T-helper 1 cell treated with Interleukin-12 subunit alpha and Interleukin-12 subunit beta and Interleukin-4 antibody, amounts not matched to agents 30 μg/mL and 1 μg/mL, for 36 hours (primary cell): ENCODE results near the gene FLVCR2.

Source experiments
- H3K27ac Mint-ChIP-seq: one replicate; pipeline ENCODE4 v1.8.0; 2021; ENCODE audit warnings: mild to moderate bottlenecking, mixed read lengths
- H3K27me3 Mint-ChIP-seq: one replicate; pipeline ENCODE4 v1.8.0; 2021; ENCODE audit warnings: low read depth, mixed read lengths
- H3K36me3 Mint-ChIP-seq: one replicate; pipeline ENCODE4 v1.8.0; 2021; ENCODE audit warnings: low read depth, mixed read lengths
- H3K4me1 Mint-ChIP-seq: one replicate; pipeline ENCODE4 v1.8.0; 2021; ENCODE audit warnings: low read depth, mixed read lengths
- H3K4me3 Mint-ChIP-seq: one replicate; pipeline ENCODE4 v1.8.0; 2021; ENCODE audit warnings: mild to moderate bottlenecking, moderate library complexity, mixed read lengths
- H3K9me3 Mint-ChIP-seq: one replicate; pipeline ENCODE4 v1.8.0; 2021; ENCODE audit warnings: mixed read lengths

Gene FLVCR2

GRCh38 chr14:75646762-75647161, 68.3 kb downstream of the FLVCR2 start:
- H3K9me3 Mint-ChIP-seq = no peaks in the 10 kb centered on the region

GRCh38 chr14:75647640-75648039, 69.2 kb downstream of the FLVCR2 start:
- Mint-ChIP-seq H3K4me3 (no peak overlapping the region), H3K27me3 (no peaks in the 10 kb centered on the region), H3K9me3 (no peaks in the 10 kb centered on the region), H3K4me1 (no peaks in the 10 kb centered on the region), H3K36me3 (peaks cover 31% of the 10 kb centered on the region), H3K27ac (no peak overlapping the region)

More at GRCh38 chr14:75646762-75647161, 68.3 kb downstream of the FLVCR2 start:
- Mint-ChIP-seq H3K4me1 (no peaks in the 10 kb centered on the region), H3K27ac (no peak overlapping the region), H3K36me3 (peaks cover 30% of the 10 kb centered on the region), H3K27me3 (no peaks in the 10 kb centered on the region), H3K4me3 (no peak overlapping the region)

DNA sequence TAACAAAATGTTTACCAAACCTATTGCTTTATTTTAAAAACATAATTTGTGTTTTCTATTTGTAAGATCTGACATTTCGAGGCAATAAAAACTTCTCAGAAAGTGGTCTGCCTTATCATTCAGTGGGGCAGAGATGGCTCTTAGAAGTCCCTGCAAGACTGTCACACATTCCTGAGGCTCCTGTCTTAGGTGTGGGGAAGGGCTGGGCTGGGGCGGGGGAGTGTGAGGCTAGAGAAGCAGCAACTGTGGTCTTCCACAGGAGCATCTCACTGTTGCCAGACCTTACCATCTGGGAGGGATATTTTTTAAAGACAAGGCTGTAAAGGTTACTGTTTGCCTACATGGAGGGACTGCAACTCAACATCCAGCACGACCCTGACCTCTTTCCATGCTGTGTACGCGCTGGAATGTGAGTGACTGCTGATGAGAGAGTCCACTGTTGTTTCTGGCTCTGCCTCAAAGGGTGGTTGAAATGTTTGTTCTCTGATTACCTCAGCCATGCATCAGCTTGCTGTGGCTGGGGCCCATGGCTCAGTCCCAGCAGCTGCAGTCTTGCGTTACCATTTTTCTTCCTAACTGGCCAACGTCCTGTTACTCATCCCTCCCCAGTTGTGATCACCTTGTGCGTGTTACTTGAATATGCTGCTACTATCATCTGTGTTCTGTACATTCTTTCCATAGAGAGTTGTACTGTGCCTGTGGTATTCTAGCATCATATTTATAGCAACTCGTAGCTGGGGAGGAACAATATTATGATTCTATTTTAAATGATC, 69.8 kb downstream of the FLVCR2 start:
- no peak overlapping the region for H3K27ac Mint-ChIP-seq
- H3K4me1 Mint-ChIP-seq = no peaks in the 10 kb centered on the region
- no peaks in the 10 kb centered on the region for H3K9me3 Mint-ChIP-seq
- no peak overlapping the region for H3K4me3 Mint-ChIP-seq
- H3K36me3 Mint-ChIP-seq = peaks cover 34% of the 10 kb centered on the region
- H3K27me3 Mint-ChIP-seq = no peaks in the 10 kb centered on the region

DNA sequence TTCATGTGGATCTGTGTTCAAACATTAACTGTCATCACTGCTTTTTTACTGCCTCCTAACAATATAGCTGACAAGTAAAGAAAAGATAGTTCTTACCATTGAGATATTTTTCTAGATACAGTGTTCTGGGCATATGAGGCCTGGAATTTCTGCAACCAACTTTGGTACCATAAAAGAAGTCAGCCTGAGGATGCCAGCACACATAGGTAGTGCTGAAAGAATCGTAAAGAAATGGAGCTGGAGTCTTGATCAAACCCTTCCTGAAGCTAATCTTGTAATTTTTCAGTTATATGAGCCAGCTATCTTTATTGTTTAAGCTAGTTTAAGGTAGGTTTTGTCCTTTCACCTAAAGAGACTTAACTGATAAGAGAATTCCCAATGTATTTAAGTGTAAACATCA, 70.9 kb downstream of the FLVCR2 start:
- no peaks in the 10 kb centered on the region for H3K9me3 Mint-ChIP-seq
- H3K36me3 Mint-ChIP-seq = peaks cover 38% of the 10 kb centered on the region
- H3K27ac Mint-ChIP-seq = no peak overlapping the region
- no peak overlapping the region for H3K4me3 Mint-ChIP-seq
- peaks cover 3% of the 10 kb centered on the region for H3K4me1 Mint-ChIP-seq
- H3K27me3 Mint-ChIP-seq = no peaks in the 10 kb centered on the region

- no peaks in the 10 kb centered on the region for H3K27me3 Mint-ChIP-seq
- no peaks in the 10 kb centered on the region for H3K9me3 Mint-ChIP-seq
- no peak overlapping the region for H3K27ac Mint-ChIP-seq
- no peak overlapping the region for H3K4me3 Mint-ChIP-seq
- H3K4me1 Mint-ChIP-seq = peaks cover 4% of the 10 kb centered on the region
- H3K36me3 Mint-ChIP-seq = peaks cover 40% of the 10 kb centered on the region
Measured at GRCh38 chr14:75649773-75650172, 71.4 kb downstream of the FLVCR2 start.

- no peak overlapping the region for H3K4me3 Mint-ChIP-seq
- H3K27ac Mint-ChIP-seq = no peak overlapping the region
- H3K9me3 Mint-ChIP-seq = no peaks in the 10 kb centered on the region
- no peaks in the 10 kb centered on the region for H3K27me3 Mint-ChIP-seq
- peaks cover 5% of the 10 kb centered on the region for H3K4me1 Mint-ChIP-seq
- peaks cover 42% of the 10 kb centered on the region for H3K36me3 Mint-ChIP-seq
Measured at GRCh38 chr14:75650253-75651058, 72.0 kb downstream of the FLVCR2 start.

DNA sequence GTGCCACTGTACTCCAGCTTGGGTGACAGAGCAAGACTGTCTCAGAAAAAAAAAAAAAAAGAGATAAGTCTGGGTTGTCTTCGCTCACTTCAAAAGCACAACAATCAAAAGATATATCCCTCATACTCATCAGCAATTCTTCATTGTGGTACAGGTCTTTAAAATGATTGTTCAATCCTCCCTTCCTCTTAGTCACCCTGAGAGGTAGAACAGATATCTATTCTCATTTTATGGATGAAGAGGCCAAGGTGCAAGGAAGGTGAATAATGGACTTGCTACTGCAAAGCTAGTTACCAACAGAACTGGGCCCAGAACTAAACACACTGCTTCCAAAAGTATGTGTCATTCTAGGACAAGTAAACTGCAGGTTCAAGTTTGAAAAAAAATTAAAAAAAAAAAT, 75.1 kb downstream of the FLVCR2 start:
- Mint-ChIP-seq H3K4me3 (no peak overlapping the region), H3K27ac (no peak overlapping the region), H3K27me3 (no peaks in the 10 kb centered on the region), H3K4me1 (peaks cover 7% of the 10 kb centered on the region), H3K36me3 (peaks cover 38% of the 10 kb centered on the region), H3K9me3 (no peaks in the 10 kb centered on the region)

DNA sequence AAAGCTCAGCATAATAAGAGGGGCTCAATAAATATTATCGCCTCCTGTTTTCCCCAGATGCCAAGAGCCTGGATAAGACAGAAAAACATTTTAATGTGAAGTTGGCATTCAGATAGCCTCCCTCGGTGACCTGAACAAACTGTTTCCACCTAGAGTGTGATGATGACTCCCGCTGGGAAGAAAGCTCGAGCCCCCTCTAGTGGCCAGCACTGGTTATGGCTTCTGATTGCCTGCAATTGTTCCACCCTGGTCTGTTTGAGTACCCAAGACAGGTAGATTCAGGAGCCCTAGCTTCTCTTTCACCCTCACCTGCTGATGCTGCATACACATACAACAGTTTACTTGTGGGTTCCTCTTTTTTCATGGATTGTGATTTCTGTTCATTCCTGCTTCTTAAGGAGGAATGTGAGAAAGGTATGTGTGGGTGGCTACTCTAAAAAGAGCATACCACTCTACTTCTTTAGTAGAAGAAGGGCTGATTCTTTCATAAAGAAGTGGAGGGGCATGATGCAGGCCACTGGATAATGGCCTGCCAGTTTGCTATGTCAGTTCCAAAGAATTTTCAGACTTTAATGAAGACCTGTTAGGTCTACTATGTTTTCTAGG, 75.8 kb downstream of the FLVCR2 start:
- H3K27ac Mint-ChIP-seq = no peak overlapping the region
- no peaks in the 10 kb centered on the region for H3K27me3 Mint-ChIP-seq

GRCh38 chr14:75655235-75655634, 76.8 kb downstream of the FLVCR2 start:
- Mint-ChIP-seq H3K36me3 (peaks cover 30% of the 10 kb centered on the region), H3K27me3 (no peaks in the 10 kb centered on the region), H3K4me3 (no peak overlapping the region), H3K9me3 (no peaks in the 10 kb centered on the region), H3K4me1 (peaks cover 18% of the 10 kb centered on the region), H3K27ac (no peak overlapping the region)

More for the DNA sequence above, 75.8 kb downstream of the FLVCR2 start:
- Mint-ChIP-seq H3K36me3 (peaks cover 36% of the 10 kb centered on the region), H3K9me3 (no peaks in the 10 kb centered on the region), H3K4me1 (peaks cover 11% of the 10 kb centered on the region), H3K4me3 (no peak overlapping the region)

- Mint-ChIP-seq H3K27me3 (no peaks in the 10 kb centered on the region), H3K9me3 (no peaks in the 10 kb centered on the region), H3K36me3 (peaks cover 19% of the 10 kb centered on the region), H3K4me3 (no peak overlapping the region), H3K4me1 (peaks cover 27% of the 10 kb centered on the region), H3K27ac (no peak overlapping the region)
Measured at GRCh38 chr14:75657331-75657730, 78.9 kb downstream of the FLVCR2 start.

DNA sequence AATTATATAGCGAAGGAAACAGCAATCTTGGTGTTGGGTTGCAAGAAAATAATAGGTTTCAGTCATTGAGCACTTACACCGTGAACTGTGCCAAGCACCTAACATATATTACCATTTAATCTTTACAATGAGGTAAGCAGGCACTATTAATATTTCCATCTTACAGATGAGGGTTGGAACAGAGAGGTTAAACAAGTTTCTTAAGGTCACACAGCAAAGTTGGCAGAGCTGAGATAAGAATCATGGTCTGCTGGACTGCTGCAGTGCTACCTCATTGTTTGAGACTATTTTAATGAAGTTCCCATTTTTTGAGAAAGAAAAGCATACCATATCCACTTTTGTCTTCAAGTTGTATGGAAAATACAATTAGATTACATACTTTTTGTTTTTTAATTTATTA, 80.5 kb downstream of the FLVCR2 start:
- no peaks in the 10 kb centered on the region for H3K9me3 Mint-ChIP-seq
- H3K27me3 Mint-ChIP-seq = no peaks in the 10 kb centered on the region
- no peak overlapping the region for H3K4me3 Mint-ChIP-seq
- peaks cover 18% of the 10 kb centered on the region for H3K36me3 Mint-ChIP-seq
- H3K4me1 Mint-ChIP-seq = peaks cover 28% of the 10 kb centered on the region
- no peak overlapping the region for H3K27ac Mint-ChIP-seq

- Mint-ChIP-seq H3K27me3 (no peaks in the 10 kb centered on the region), H3K4me3 (peak overlapping the region; percentile 100), H3K4me1 (peaks cover 26% of the 10 kb centered on the region), H3K27ac (peak overlapping the region; percentile 95), H3K36me3 (peaks cover 12% of the 10 kb centered on the region), H3K9me3 (no peaks in the 10 kb centered on the region)
Measured at GRCh38 chr14:75660238-75660629, 81.8 kb downstream of the FLVCR2 start.

DNA sequence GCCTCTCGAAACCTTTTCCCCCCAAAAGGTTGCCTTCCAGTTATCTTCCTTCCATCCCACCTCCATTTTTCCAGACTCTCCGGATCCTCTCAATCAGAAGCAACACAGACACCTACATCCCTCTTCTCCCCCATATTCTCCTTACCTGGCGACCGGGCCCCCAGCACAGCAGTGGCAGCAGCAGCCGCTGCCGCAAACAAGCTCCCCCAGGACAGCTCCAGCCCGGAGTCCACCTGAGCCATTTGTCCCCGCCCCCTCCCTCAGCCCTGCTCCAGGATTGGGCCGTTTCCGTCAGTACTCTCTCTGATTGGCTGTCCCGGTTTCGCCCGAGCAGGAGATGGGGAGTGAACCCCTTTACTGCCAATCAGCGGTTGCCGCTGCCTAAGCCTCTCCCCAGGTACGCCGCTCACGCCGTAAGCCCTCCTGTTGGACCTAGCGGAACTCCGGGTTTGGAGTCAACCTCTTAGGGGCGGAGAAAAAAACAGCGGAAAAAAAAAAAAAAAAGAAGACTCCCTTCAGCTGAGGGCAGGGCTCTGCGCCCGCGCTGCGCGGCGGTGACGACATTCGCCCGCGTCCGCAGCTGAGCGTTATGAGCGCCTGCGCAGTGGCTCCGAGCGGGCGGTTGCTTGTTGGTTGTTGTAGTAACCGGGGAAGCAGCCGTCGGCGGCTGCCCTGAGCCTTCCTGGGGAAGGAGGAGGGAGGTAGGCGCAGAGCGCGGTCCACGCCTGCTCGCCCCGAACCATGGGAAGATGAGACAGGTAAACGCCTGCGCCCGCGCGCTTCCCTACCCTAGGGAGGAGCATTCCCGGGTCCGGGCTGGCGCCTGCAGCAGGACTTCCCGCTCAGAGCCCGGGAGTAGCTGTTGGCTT, 82.4 kb downstream of the FLVCR2 start, which contains the start of the genes ERG28 and TTLL5:
Gene ERG28 (minus strand): TSS at position 247 of the 869 bp plus-strand sequence. CDS start 3,374 bp downstream, outside the sequence.
Gene TTLL5 (plus strand): TSS at position 617 of the 869 bp plus-strand sequence. CDS start 1,904 bp downstream, outside the sequence.
- Mint-ChIP-seq H3K4me1 (peaks cover 26% of the 10 kb centered on the region), H3K36me3 (peaks cover 13% of the 10 kb centered on the region), H3K9me3 (no peaks in the 10 kb centered on the region)

GRCh38 chr14:75661499-75661814, 83.0 kb downstream of the FLVCR2 start:
- no peaks in the 10 kb centered on the region for H3K27me3 Mint-ChIP-seq
- peaks cover 15% of the 10 kb centered on the region for H3K36me3 Mint-ChIP-seq
- peaks cover 26% of the 10 kb centered on the region for H3K4me1 Mint-ChIP-seq
- H3K4me3 Mint-ChIP-seq = peak overlapping the region; percentile 100
- H3K9me3 Mint-ChIP-seq = no peaks in the 10 kb centered on the region
- peak overlapping the region; percentile 95 for H3K27ac Mint-ChIP-seq

More for the DNA sequence above, 82.4 kb downstream of the FLVCR2 start, which contains the start of the genes ERG28 and TTLL5:
- no peaks in the 10 kb centered on the region for H3K27me3 Mint-ChIP-seq
- H3K27ac Mint-ChIP-seq = peak within 1 kb of the TSS; percentile 95
- H3K4me3 Mint-ChIP-seq = peak within 1 kb of the TSS; percentile 100
